Endothelial cell of hepatic sinusoid (primary cell): ENCODE measurements around the gene H6PD.

Source experiments
- in situ Hi-C: cut with HindIII; loops from 2 replicates; pipeline ENCODE4 v1.10.0; 2017; ENCODE audit warnings: low sequenced_read_pairs

Gene H6PD

GRCh38 chr1:9234223-9235095 is at the start of gene H6PD:
TSS of gene H6PD (plus strand) at chr1:9234774. CDS start at chr1:9244935, 10,161 bp downstream.
- in situ Hi-C loops, result no loop called here

- in situ Hi-C loops, result no loop called here
Observed at GRCh38 chr1:9186082-9186859, 48.3 kb upstream of the H6PD start.

- in situ Hi-C loops, result no loop called here
Observed at GRCh38 chr1:9187004-9187403, 47.6 kb upstream of the H6PD start.

- in situ Hi-C loops, result no loop called here
Observed at GRCh38 chr1:9190234-9190633, 44.3 kb upstream of the H6PD start.

GRCh38 chr1:9191231-9191630 is 43.3 kb upstream of the H6PD start:
- in situ Hi-C loops, result no loop called here

GRCh38 chr1:9192578-9193232 is 41.9 kb upstream of the H6PD start:
- in situ Hi-C loops, result no loop called here

- in situ Hi-C loops, result no loop called here
Observed at GRCh38 chr1:9193233-9193625, 41.3 kb upstream of the H6PD start.

GRCh38 chr1:9194024-9194423 is 40.5 kb upstream of the H6PD start:
- in situ Hi-C loops, result no loop called here

- in situ Hi-C loops, result no loop called here
Observed at GRCh38 chr1:9195651-9196050, 38.9 kb upstream of the H6PD start.

- in situ Hi-C loops, result no loop called here
Observed at GRCh38 chr1:9196129-9197040, 38.2 kb upstream of the H6PD start.

- in situ Hi-C loops, result no loop called here
Observed at GRCh38 chr1:9197186-9198099, 37.1 kb upstream of the H6PD start.

- in situ Hi-C loops, result no loop called here
Observed at GRCh38 chr1:9198538-9199361, 35.8 kb upstream of the H6PD start.

- in situ Hi-C loops, result loop anchor here (5.0 kb wide), 2 partner anchors 43 to 83 kb away; no protein-coding TSS in a partner anchor
Observed at GRCh38 chr1:9200441-9200840, 34.1 kb upstream of the H6PD start.

GRCh38 chr1:9201401-9202239 is 33.0 kb upstream of the H6PD start:
- in situ Hi-C loops, result loop anchor here (5.0 kb wide), 2 partner anchors 44 to 84 kb away; no protein-coding TSS in a partner anchor

- in situ Hi-C loops, result loop anchor here (5.0 kb wide), 2 partner anchors 45 to 85 kb away; no protein-coding TSS in a partner anchor
Observed at GRCh38 chr1:9202240-9202870, 32.2 kb upstream of the H6PD start.

GRCh38 chr1:9203511-9203982 is 31.0 kb upstream of the H6PD start:
- in situ Hi-C loops, result loop anchor here (5.0 kb wide), 2 partner anchors 46 to 86 kb away; no protein-coding TSS in a partner anchor
